HepG2 (cell line): ENCODE measurements around the gene PLCD4. TPM values are rescaled to one million over a fixed set of nuclear protein-coding genes. Genes with fewer than 3 reads are reported as not detected.

ENCODE experiments used
- AKAP8 ChIP-seq: sonication (generic); formaldehyde crosslinking; IDR thresholded peaks from 2 replicates; pipeline ENCODE4 v1.5.1; 2020; ENCODE audit warnings: mild to moderate bottlenecking, missing genetic modification reagents
- ELF1 ChIP-seq: sonication (generic); formaldehyde crosslinking; IDR thresholded peaks from 2 replicates; pipeline ENCODE4 v1.4.0; 2020; ENCODE audit warnings: missing genetic modification reagents
- FLYWCH1 ChIP-seq: sonication (generic); formaldehyde crosslinking; IDR thresholded peaks from 2 replicates; pipeline ENCODE4 v1.8.1; 2023; ENCODE audit warnings: mild to moderate bottlenecking, missing genetic modification reagents
- MAFG ChIP-seq: sonication (generic); formaldehyde crosslinking; IDR thresholded peaks from 2 replicates; pipeline ENCODE4 v1.5.1; 2020; ENCODE audit warnings: mild to moderate bottlenecking, missing genetic modification reagents
- MZF1 ChIP-seq: sonication (generic); formaldehyde crosslinking; IDR thresholded peaks from 2 replicates; pipeline ENCODE4 v1.8.1; 2023; ENCODE audit warnings: mild to moderate bottlenecking, missing genetic modification reagents, borderline replicate concordance
- RBM22 ChIP-seq: fragments of 200-400 bp; formaldehyde crosslinking; optimal IDR thresholded peaks from 2 replicates; pipeline ENCODE3; 2017; ENCODE audit warnings: mild to moderate bottlenecking, low read length, moderate library complexity
- RXRA ChIP-seq: sonication (generic); formaldehyde crosslinking; IDR thresholded peaks from 2 replicates; pipeline ENCODE4 v1.5.1; 2020; ENCODE audit warnings: missing genetic modification reagents
- SALL1 ChIP-seq: sonication (generic); formaldehyde crosslinking; IDR thresholded peaks from 2 replicates; pipeline ENCODE4 v1.8.0; 2022; ENCODE audit warnings: mild to moderate bottlenecking, missing genetic modification reagents
- SIN3B ChIP-seq: fragments of 150-350 bp; IDR thresholded peaks from 2 replicates; pipeline ENCODE4 v1.6.1; 2014; ENCODE audit warnings: low read length
- SNAPC2 ChIP-seq: sonication (generic); formaldehyde crosslinking; IDR thresholded peaks from 2 replicates; pipeline ENCODE4 v1.8.1; 2022; ENCODE audit warnings: mild to moderate bottlenecking, missing genetic modification reagents
- TEAD2 ChIP-seq: sonication (generic); formaldehyde crosslinking; IDR thresholded peaks from 2 replicates; pipeline ENCODE4 v1.9.0; 2021; ENCODE audit warnings: missing genetic modification reagents
- TGIF2 ChIP-seq: IDR thresholded peaks from 2 replicates; pipeline ENCODE4 v1.6.1; 2016; ENCODE audit warnings: control low read depth, missing compliant biosample characterization
- ZBTB20 ChIP-seq: sonication (generic); formaldehyde crosslinking; IDR thresholded peaks from 2 replicates; pipeline ENCODE4 v1.8.1; 2023; ENCODE audit warnings: missing genetic modification reagents, low read depth, mild to moderate bottlenecking, borderline replicate concordance
- ZFP37 ChIP-seq: sonication (generic); formaldehyde crosslinking; IDR thresholded peaks from 2 replicates; pipeline ENCODE4 v1.4.0; 2020; ENCODE audit warnings: missing genetic modification reagents, borderline replicate concordance
- ZFX ChIP-seq: sonication (generic); formaldehyde crosslinking; IDR thresholded peaks from 2 replicates; pipeline ENCODE4 v1.4.0; 2020; ENCODE audit warnings: mild to moderate bottlenecking, low read depth, missing genetic modification reagents, moderate library complexity
- ZNF256 ChIP-seq: sonication (generic); formaldehyde crosslinking; conservative IDR thresholded peaks from 2 replicates; pipeline ENCODE4 v1.4.0; 2020; ENCODE audit warnings: missing genetic modification reagents
- ZNF326 ChIP-seq: sonication (generic); formaldehyde crosslinking; IDR thresholded peaks from 2 replicates; pipeline ENCODE4 v1.4.0; 2020; ENCODE audit warnings: missing genetic modification reagents, borderline replicate concordance
- ZNF34 ChIP-seq: sonication (generic); formaldehyde crosslinking; IDR thresholded peaks from 2 replicates; pipeline ENCODE4 v1.4.0; 2020; ENCODE audit warnings: mild to moderate bottlenecking, missing genetic modification reagents, borderline replicate concordance
- ZNF816 ChIP-seq: sonication (generic); formaldehyde crosslinking; IDR thresholded peaks from 2 replicates; pipeline ENCODE4 v1.8.0; 2022; ENCODE audit warnings: missing genetic modification reagents, mild to moderate bottlenecking, borderline replicate concordance
- polyA plus RNA-seq, 8 experiments: library from polyadenylated mRNA; depleted of rRNA in 3 of 8; stranded (reverse) in 7 of 8; unstranded in 1 of 8; fragments of >200 nt; fragmentation: Illumina TruSeq in 4 of 8; extraction: Trizol in 4 of 8; gene quantifications; 2 replicates each; pipeline versions ENCODE4 v1.2.1 to v1.2.3, GENCODE V29; 2011 to 2016; ENCODE audit warnings: low read depth in 4 of 8, missing spikeins in 1 of 8, mixed read lengths in 1 of 8; ENCODE audit not compliant: insufficient read depth in 1 of 8
- total RNA-seq, 5 experiments: library from RNA; depleted of rRNA; stranded (reverse); fragments of >200 nt; fragmentation: Illumina TruSeq; extraction: Trizol; gene quantifications; 2 replicates each; pipeline ENCODE4 v1.2.3, GENCODE V29; 2016; ENCODE audit warnings: low read depth in 1 of 5
- TF ChIP-seq, protein P1 (sequence below): sonication (generic); formaldehyde crosslinking; IDR thresholded peaks from 2 replicates; pipeline ENCODE4 v1.4.0; 2020; ENCODE audit warnings: mild to moderate bottlenecking, missing genetic modification reagents, borderline replicate concordance
- TF ChIP-seq, protein P2 (sequence below): sonication (generic); formaldehyde crosslinking; IDR thresholded peaks from 2 replicates; pipeline ENCODE4 v1.4.0; 2020; ENCODE audit warnings: mild to moderate bottlenecking, missing genetic modification reagents
- TF ChIP-seq, protein P3 (sequence below): sonication (generic); formaldehyde crosslinking; conservative IDR thresholded peaks from 2 replicates; pipeline ENCODE4 v1.4.0; 2020; ENCODE audit warnings: missing genetic modification reagents
- TF ChIP-seq, protein P4 (sequence below): sonication (generic); formaldehyde crosslinking; IDR thresholded peaks from 2 replicates; pipeline ENCODE4 v1.8.1; 2023; ENCODE audit warnings: mild to moderate bottlenecking, missing genetic modification reagents
- TF ChIP-seq, protein P5 (sequence below): IDR thresholded peaks from 2 replicates; pipeline ENCODE4 v1.6.1; 2016; ENCODE audit warnings: mild to moderate bottlenecking

PLCD4 gene
- total and polyA plus RNA-seq, 2 of the 13 experiments (the other 11 are each of a cell fraction or from before 2014, with no cell fraction given), result 0.26 TPM; not detected in 1

DNA sequence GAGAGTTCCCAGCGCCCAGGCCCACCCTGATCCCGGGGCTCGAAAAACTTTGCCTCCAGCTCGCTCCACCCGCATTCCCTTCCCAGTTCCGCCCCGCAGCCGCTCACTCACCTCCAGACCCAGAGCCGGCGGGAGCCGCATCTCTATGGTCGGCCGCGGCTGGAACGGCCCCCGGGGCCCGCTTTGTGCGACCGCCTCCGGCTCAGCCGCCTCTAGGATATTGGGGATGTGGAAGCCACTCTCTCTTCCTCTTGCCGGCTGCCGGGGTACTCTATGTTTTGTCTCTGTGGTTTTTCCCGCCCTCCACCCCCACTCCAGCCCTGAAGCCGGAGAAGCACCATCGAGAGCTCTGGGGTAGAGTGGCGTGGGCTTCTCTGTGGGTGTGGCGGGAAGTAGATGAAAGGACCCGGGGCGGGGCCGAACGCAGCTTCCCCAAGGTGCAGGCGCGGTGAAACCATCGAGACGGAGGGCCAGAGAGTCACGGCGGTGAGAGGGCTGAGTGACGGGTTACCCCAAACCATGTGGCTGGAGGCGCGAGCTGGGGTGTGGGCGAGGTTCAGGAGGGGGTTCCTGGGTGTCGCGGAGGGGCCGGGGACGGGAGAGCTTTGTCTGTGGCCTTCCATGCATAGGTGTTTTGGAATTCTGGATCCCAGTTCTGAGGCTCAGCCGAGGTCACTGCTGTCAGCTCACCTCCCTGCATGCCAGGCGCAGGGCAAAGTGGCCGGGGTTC, 51.7 kb downstream of the PLCD4 start, which contains the start of the genes BCS1L and ZNF142 (continued):
- TF ChIP-seq ZNF256 (CRISPR knock-in tag), result peak; percentile 39; the same call in 1 of the 2 replicates
- peak; percentile 45; the same call in 1 of the 2 replicates for TF ChIP-seq ZBTB20 (CRISPR knock-in tag)
- TF ChIP-seq ZFP37 (CRISPR knock-in tag), result no peak
- 0 out of 2 replicates have a peak, but pooled peaks have one; percentile 50 for TF ChIP-seq FLYWCH1 (CRISPR knock-in tag)
- TF ChIP-seq MAFG (CRISPR knock-in tag), result no peak
- peak; percentile 84 for TF ChIP-seq RXRA (CRISPR knock-in tag)
- TF ChIP-seq, protein P1, sequence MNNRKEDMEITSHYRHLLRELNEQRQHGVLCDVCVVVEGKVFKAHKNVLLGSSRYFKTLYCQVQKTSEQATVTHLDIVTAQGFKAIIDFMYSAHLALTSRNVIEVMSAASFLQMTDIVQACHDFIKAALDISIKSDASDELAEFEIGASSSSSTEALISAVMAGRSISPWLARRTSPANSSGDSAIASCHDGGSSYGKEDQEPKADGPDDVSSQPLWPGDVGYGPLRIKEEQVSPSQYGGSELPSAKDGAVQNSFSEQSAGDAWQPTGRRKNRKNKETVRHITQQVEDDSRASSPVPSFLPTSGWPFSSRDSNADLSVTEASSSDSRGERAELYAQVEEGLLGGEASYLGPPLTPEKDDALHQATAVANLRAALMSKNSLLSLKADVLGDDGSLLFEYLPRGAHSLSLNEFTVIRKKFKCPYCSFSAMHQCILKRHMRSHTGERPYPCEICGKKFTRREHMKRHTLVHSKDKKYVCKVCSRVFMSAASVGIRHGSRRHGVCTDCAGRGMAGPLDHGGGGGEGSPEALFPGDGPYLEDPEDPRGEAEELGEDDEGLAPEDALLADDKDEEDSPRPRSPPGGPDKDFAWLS (CRISPR knock-in tag), result no peak
- TF ChIP-seq, protein P2, sequence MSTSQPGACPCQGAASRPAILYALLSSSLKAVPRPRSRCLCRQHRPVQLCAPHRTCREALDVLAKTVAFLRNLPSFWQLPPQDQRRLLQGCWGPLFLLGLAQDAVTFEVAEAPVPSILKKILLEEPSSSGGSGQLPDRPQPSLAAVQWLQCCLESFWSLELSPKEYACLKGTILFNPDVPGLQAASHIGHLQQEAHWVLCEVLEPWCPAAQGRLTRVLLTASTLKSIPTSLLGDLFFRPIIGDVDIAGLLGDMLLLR, result peak; percentile 96
- peak; percentile 76; the same call in 1 of the 2 replicates for TF ChIP-seq ZFX
- peak; percentile 59; the same call in 1 of the 2 replicates for TF ChIP-seq AKAP8 (CRISPR knock-in tag)
- no peak for TF ChIP-seq TEAD2 (CRISPR knock-in tag)
- TF ChIP-seq SNAPC2 (CRISPR knock-in tag), result peak; percentile 5; the same call in 1 of the 2 replicates
- no peak for TF ChIP-seq RBM22
- TF ChIP-seq, protein P3, sequence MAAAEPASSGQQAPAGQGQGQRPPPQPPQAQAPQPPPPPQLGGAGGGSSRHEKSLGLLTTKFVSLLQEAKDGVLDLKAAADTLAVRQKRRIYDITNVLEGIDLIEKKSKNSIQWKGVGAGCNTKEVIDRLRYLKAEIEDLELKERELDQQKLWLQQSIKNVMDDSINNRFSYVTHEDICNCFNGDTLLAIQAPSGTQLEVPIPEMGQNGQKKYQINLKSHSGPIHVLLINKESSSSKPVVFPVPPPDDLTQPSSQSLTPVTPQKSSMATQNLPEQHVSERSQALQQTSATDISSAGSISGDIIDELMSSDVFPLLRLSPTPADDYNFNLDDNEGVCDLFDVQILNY (CRISPR knock-in tag), result peak; percentile 87; the same call in 1 of the 2 replicates
- TF ChIP-seq, protein P4, sequence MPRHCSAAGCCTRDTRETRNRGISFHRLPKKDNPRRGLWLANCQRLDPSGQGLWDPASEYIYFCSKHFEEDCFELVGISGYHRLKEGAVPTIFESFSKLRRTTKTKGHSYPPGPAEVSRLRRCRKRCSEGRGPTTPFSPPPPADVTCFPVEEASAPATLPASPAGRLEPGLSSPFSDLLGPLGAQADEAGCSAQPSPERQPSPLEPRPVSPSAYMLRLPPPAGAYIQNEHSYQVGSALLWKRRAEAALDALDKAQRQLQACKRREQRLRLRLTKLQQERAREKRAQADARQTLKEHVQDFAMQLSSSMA (CRISPR knock-in tag), result 0 out of 2 replicates have a peak, but pooled peaks have one; percentile 48
- TF ChIP-seq, protein P5, sequence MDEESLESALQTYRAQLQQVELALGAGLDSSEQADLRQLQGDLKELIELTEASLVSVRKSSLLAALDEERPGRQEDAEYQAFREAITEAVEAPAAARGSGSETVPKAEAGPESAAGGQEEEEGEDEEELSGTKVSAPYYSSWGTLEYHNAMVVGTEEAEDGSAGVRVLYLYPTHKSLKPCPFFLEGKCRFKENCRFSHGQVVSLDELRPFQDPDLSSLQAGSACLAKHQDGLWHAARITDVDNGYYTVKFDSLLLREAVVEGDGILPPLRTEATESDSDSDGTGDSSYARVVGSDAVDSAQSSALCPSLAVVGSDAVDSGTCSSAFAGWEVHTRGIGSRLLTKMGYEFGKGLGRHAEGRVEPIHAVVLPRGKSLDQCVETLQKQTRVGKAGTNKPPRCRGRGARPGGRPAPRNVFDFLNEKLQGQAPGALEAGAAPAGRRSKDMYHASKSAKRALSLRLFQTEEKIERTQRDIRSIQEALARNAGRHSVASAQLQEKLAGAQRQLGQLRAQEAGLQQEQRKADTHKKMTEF, result peak; percentile 87
- TF ChIP-seq SIN3B, result peak; percentile 57
- TF ChIP-seq ZNF816, result no peak; the same call in 1 of the 2 replicates
- no peak for TF ChIP-seq ZNF326 (CRISPR knock-in tag)
- TF ChIP-seq TGIF2 (CRISPR knock-in tag), result peak; percentile 77; the same call in 1 of the 2 replicates
- peak; percentile 63 for TF ChIP-seq SALL1 (CRISPR knock-in tag)
- TF ChIP-seq ZNF34 (CRISPR knock-in tag), result peak; percentile 79; the same call in 1 of the 2 replicates
- TF ChIP-seq MZF1, result no peak
- TF ChIP-seq ELF1 (CRISPR knock-in tag), result peak; percentile 91
